HepG2 (cell line): ENCODE data around the gene ZNF618. TPM values are rescaled to one million over a fixed set of nuclear protein-coding genes. Genes with fewer than 3 reads are reported as not detected.

Experiments
- ARID2 ChIP-seq: sonication (generic); formaldehyde crosslinking; IDR thresholded peaks from 2 replicates; pipeline ENCODE4 v1.8.1; 2022; ENCODE audit warnings: mild to moderate bottlenecking, missing genetic modification reagents, borderline replicate concordance
- DNMT1 ChIP-seq: sonication (generic); formaldehyde crosslinking; IDR thresholded peaks from 2 replicates; pipeline ENCODE4 v1.5.1; 2020; ENCODE audit warnings: mild to moderate bottlenecking, missing genetic modification reagents
- FOXA1 ChIP-seq, 2 experiments: fragments of 450-650 bp in 1 of 2; sonication (generic) in 1 of 2; formaldehyde crosslinking in 1 of 2; IDR thresholded peaks; 2 replicates each; pipeline versions ENCODE4 v1.4.0 to v1.6.1; 2016 to 2020; ENCODE audit warnings: missing genetic modification reagents in 1 of 2
- HDAC1 ChIP-seq: sonication (generic); formaldehyde crosslinking; IDR thresholded peaks from 2 replicates; pipeline ENCODE4 v1.5.1; 2020; ENCODE audit warnings: mild to moderate bottlenecking, missing genetic modification reagents
- SP5 ChIP-seq: IDR thresholded peaks from 2 replicates; pipeline ENCODE4 v1.6.1; 2016; ENCODE audit warnings: low read depth, borderline replicate concordance
- ZC3H4 ChIP-seq: sonication (generic); formaldehyde crosslinking; IDR thresholded peaks from 2 replicates; pipeline ENCODE4 v1.4.0; 2020; ENCODE audit warnings: missing genetic modification reagents, borderline replicate concordance
- ZNF672 ChIP-seq: sonication (generic); formaldehyde crosslinking; IDR thresholded peaks from 2 replicates; pipeline ENCODE4 v1.8.1; 2022; ENCODE audit warnings: missing genetic modification reagents
- ZNF678 ChIP-seq: sonication (generic); formaldehyde crosslinking; IDR thresholded peaks from 2 replicates; pipeline ENCODE4 v1.4.0; 2020; ENCODE audit warnings: mild to moderate bottlenecking, missing genetic modification reagents
- polyA plus RNA-seq, 8 experiments: library from polyadenylated mRNA; depleted of rRNA in 3 of 8; stranded (reverse) in 7 of 8; unstranded in 1 of 8; fragments of >200 nt; fragmentation: Illumina TruSeq in 4 of 8; extraction: Trizol in 4 of 8; gene quantifications; 2 replicates each; pipeline versions ENCODE4 v1.2.1 to v1.2.3, GENCODE V29; 2011 to 2016; ENCODE audit warnings: low read depth in 4 of 8, missing spikeins in 1 of 8, mixed read lengths in 1 of 8; ENCODE audit not compliant: insufficient read depth in 1 of 8
- total RNA-seq, 5 experiments: library from RNA; depleted of rRNA; stranded (reverse); fragments of >200 nt; fragmentation: Illumina TruSeq; extraction: Trizol; gene quantifications; 2 replicates each; pipeline ENCODE4 v1.2.3, GENCODE V29; 2016; ENCODE audit warnings: low read depth in 1 of 5
- TF ChIP-seq, protein P1 (sequence below): sonication (generic); formaldehyde crosslinking; IDR thresholded peaks from 2 replicates; pipeline ENCODE4 v1.5.1; 2020; ENCODE audit warnings: mild to moderate bottlenecking, missing genetic modification reagents
- TF ChIP-seq, protein P2 (sequence below): sonication (generic); formaldehyde crosslinking; IDR thresholded peaks from 2 replicates; pipeline ENCODE4 v1.4.0; 2020; ENCODE audit warnings: missing genetic modification reagents
- TF ChIP-seq, protein P3 (sequence below): sonication (generic); formaldehyde crosslinking; IDR thresholded peaks from one replicate; pipeline ENCODE4 v1.5.1; 2020; ENCODE audit warnings: mild to moderate bottlenecking, missing genetic modification reagents; ENCODE audit errors: not compliant biosample characterization
- TF ChIP-seq, protein P4 (sequence below): sonication (generic); formaldehyde crosslinking; IDR thresholded peaks from 2 replicates; pipeline ENCODE4 v1.4.0; 2020; ENCODE audit warnings: missing genetic modification reagents

The ZNF618 gene
- total and polyA plus RNA-seq, 2 of the 13 experiments (the other 11 are each of a cell fraction or from before 2014, with no cell fraction given) = 0.07 TPM

DNA sequence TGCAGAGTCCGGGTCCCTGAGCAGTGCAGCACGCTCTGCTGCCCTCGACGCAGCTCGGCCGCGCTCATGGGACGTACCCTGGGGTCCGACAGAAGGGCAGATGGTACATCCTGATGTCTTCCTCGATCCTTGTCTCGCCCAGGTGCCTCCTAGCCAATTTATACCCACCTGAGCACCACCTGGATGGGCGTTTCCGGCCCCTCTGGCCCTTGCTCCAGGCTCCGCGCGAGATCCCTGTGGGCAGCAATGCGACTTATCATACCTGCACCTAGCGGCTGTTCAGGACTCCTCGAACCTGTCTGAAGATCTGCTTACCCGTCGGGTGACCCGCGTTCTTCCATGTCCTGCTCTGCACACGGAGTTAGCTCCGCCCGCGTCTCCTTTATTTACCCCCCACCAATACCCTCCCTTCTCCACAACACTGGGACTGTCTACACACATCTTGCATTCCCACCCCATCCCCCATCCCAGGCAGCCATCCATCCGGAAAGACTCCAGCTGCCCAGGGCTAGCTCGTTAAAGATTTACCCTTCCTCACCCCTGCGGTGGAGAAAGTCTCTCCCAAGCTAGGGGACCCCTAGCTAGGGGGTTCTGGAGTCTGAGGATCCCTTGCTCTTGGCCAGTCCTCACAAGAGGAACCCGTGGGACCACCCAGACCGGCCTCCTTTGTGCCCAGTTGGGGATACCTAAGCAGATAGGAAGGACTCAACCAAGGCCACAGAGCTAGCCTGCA lies 223.0 kb downstream of the ZNF618 start, which contains the start of gene KIF12 (continued):
- TF ChIP-seq, protein P1, sequence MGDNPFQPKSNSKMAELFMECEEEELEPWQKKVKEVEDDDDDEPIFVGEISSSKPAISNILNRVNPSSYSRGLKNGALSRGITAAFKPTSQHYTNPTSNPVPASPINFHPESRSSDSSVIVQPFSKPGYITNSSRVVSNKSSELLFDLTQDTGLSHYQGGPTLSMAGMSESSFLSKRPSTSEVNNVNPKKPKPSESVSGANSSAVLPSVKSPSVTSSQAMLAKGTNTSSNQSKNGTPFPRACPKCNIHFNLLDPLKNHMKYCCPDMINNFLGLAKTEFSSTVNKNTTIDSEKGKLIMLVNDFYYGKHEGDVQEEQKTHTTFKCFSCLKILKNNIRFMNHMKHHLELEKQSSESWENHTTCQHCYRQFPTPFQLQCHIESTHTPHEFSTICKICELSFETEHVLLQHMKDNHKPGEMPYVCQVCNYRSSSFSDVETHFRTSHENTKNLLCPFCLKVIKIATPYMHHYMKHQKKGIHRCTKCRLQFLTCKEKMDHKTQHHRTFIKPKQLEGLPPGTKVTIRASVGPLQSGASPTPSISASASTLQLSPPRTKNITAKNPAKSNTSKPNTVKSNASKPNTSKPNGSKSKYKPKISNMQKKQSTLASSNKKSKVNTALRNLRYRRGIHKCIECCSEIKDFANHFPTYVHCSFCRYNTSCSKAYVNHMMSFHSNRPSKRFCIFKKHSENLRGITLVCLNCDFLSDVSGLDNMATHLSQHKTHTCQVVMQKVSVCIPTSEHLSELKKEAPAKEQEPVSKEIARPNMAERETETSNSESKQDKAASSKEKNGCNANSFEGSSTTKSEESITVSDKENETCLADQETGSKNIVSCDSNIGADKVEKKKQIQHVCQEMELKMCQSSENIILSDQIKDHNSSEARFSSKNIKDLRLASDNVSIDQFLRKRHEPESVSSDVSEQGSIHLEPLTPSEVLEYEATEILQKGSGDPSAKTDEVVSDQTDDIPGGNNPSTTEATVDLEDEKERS = no peak
- TF ChIP-seq DNMT1 (CRISPR knock-in tag) = no peak
- TF ChIP-seq ARID2 = no peak
- TF ChIP-seq, protein P2, sequence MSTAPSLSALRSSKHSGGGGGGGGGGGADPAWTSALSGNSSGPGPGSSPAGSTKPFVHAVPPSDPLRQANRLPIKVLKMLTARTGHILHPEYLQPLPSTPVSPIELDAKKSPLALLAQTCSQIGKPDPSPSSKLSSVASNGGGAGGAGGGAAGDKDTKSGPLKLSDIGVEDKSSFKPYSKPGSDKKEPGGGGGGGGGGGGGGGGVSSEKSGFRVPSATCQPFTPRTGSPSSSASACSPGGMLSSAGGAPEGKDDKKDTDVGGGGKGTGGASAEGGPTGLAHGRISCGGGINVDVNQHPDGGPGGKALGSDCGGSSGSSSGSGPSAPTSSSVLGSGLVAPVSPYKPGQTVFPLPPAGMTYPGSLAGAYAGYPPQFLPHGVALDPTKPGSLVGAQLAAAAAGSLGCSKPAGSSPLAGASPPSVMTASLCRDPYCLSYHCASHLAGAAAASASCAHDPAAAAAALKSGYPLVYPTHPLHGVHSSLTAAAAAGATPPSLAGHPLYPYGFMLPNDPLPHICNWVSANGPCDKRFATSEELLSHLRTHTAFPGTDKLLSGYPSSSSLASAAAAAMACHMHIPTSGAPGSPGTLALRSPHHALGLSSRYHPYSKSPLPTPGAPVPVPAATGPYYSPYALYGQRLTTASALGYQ (CRISPR knock-in tag) = no peak
- TF ChIP-seq, protein P3, sequence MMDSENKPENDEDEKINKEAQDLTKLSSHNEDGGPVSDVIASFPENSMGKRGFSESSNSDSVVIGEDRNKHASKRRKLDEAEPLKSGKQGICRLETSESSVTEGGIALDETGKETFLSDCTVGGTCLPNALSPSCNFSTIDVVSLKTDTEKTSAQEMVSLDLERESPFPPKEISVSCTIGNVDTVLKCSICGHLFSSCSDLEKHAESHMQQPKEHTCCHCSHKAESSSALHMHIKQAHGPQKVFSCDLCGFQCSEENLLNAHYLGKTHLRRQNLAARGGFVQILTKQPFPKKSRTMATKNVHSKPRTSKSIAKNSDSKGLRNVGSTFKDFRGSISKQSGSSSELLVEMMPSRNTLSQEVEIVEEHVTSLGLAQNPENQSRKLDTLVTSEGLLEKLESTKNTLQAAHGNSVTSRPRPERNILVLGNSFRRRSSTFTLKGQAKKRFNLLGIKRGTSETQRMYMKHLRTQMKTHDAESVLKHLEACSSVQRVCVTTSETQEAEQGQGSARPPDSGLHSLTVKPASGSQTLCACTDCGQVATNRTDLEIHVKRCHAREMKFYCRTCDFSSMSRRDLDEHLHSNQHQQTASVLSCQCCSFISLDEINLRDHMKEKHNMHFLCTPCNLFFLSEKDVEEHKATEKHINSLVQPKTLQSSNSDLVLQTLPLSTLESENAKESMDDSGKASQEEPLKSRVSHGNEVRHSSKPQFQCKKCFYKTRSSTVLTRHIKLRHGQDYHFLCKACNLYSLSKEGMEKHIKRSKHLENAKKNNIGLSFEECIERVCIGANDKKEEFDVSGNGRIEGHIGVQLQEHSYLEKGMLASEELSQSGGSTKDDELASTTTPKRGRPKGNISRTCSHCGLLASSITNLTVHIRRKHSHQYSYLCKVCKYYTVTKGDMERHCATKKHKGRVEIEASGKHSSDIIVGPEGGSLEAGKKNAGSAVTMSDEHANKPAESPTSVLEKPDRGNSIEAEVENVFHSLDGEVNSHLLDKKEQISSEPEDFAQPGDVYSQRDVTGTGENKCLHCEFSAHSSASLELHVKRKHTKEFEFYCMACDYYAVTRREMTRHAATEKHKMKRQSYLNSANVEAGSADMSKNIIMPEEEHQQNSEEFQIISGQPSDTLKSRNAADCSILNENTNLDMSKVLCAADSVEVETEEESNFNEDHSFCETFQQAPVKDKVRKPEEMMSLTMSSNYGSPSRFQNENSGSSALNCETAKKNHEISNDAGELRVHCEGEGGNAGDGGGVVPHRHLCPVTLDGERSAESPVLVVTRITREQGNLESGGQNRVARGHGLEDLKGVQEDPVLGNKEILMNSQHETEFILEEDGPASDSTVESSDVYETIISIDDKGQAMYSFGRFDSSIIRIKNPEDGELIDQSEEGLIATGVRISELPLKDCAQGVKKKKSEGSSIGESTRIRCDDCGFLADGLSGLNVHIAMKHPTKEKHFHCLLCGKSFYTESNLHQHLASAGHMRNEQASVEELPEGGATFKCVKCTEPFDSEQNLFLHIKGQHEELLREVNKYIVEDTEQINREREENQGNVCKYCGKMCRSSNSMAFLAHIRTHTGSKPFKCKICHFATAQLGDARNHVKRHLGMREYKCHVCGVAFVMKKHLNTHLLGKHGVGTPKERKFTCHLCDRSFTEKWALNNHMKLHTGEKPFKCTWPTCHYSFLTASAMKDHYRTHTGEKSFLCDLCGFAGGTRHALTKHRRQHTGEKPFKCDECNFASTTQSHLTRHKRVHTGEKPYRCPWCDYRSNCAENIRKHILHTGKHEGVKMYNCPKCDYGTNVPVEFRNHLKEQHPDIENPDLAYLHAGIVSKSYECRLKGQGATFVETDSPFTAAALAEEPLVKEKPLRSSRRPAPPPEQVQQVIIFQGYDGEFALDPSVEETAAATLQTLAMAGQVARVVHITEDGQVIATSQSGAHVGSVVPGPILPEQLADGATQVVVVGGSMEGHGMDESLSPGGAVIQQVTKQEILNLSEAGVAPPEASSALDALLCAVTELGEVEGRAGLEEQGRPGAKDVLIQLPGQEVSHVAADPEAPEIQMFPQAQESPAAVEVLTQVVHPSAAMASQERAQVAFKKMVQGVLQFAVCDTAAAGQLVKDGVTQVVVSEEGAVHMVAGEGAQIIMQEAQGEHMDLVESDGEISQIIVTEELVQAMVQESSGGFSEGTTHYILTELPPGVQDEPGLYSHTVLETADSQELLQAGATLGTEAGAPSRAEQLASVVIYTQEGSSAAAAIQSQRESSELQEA = no peak
- peak; percentile 22; the same call in 1 of the 2 replicates for TF ChIP-seq HDAC1 (CRISPR knock-in tag)
- no peak for TF ChIP-seq ZNF678 (CRISPR knock-in tag)
- TF ChIP-seq ZNF672 (CRISPR knock-in tag) = no peak
- TF ChIP-seq, protein P4, sequence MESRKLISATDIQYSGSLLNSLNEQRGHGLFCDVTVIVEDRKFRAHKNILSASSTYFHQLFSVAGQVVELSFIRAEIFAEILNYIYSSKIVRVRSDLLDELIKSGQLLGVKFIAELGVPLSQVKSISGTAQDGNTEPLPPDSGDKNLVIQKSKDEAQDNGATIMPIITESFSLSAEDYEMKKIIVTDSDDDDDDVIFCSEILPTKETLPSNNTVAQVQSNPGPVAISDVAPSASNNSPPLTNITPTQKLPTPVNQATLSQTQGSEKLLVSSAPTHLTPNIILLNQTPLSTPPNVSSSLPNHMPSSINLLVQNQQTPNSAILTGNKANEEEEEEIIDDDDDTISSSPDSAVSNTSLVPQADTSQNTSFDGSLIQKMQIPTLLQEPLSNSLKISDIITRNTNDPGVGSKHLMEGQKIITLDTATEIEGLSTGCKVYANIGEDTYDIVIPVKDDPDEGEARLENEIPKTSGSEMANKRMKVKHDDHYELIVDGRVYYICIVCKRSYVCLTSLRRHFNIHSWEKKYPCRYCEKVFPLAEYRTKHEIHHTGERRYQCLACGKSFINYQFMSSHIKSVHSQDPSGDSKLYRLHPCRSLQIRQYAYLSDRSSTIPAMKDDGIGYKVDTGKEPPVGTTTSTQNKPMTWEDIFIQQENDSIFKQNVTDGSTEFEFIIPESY = no peak
- TF ChIP-seq SP5 (CRISPR knock-in tag) = 0 out of 2 replicates have a peak, but pooled peaks have one; percentile 42
- TF ChIP-seq FOXA1 (IDR thresholded peaks at IDR 0.05) = no peak
- TF ChIP-seq FOXA1 (CRISPR knock-in tag; IDR thresholded peaks at IDR 0.05) = peak; percentile 74
- no peak for TF ChIP-seq ZC3H4 (CRISPR knock-in tag)
